ENCODE results near the gene NACC1.

DNA sequence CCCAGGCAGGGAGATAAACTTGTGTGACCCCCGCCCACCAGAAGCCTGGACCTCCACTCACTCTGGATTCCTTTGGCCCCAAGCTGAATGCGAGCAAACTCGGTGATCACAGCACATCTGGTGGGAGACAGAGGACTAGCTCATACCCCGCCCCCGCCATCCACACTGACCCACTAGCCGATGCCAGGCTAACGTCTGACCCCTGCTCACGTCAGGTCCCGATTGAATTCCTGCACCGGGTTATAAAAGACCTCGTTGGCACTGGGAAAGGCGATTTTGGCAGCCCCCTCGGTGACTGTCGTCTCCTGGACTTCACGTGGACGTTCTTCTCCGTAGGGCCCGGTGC, 2.2 kb upstream of the NACC1 start:
- no peak for TF ChIP-seq POLR2A (IDR thresholded peaks at IDR 0.05)
- TF ChIP-seq, protein P1, sequence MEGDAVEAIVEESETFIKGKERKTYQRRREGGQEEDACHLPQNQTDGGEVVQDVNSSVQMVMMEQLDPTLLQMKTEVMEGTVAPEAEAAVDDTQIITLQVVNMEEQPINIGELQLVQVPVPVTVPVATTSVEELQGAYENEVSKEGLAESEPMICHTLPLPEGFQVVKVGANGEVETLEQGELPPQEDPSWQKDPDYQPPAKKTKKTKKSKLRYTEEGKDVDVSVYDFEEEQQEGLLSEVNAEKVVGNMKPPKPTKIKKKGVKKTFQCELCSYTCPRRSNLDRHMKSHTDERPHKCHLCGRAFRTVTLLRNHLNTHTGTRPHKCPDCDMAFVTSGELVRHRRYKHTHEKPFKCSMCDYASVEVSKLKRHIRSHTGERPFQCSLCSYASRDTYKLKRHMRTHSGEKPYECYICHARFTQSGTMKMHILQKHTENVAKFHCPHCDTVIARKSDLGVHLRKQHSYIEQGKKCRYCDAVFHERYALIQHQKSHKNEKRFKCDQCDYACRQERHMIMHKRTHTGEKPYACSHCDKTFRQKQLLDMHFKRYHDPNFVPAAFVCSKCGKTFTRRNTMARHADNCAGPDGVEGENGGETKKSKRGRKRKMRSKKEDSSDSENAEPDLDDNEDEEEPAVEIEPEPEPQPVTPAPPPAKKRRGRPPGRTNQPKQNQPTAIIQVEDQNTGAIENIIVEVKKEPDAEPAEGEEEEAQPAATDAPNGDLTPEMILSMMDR (IDR thresholded peaks at IDR 0.05) = no peak
